C4-2B (cell line): ENCODE measurements around the gene LGI4.
A peak's percentile ranks its signal among the peaks of the same experiment; 100 is the strongest.

Source experiments
- H3K27ac ChIP-seq: fragments of 450-650 bp; 2 replicates; pipeline ENCODE4 v1.5.1; 2017
- CTCF ChIP-seq: fragments of 450-650 bp; conservative IDR thresholded peaks from 2 replicates; pipeline ENCODE4 v1.5.1; 2017; ENCODE audit warnings: mild to moderate bottlenecking
- ZFX ChIP-seq: fragments of 450-650 bp; IDR thresholded peaks from 2 replicates; pipeline ENCODE4 v1.6.1; 2017

Gene LGI4

GRCh38 chr19:35140207-35140961 is 5.5 kb upstream of the LGI4 start:
- no peak for TF ChIP-seq CTCF
- no peak for TF ChIP-seq ZFX
- H3K27ac ChIP-seq = no peak overlapping the region

DNA sequence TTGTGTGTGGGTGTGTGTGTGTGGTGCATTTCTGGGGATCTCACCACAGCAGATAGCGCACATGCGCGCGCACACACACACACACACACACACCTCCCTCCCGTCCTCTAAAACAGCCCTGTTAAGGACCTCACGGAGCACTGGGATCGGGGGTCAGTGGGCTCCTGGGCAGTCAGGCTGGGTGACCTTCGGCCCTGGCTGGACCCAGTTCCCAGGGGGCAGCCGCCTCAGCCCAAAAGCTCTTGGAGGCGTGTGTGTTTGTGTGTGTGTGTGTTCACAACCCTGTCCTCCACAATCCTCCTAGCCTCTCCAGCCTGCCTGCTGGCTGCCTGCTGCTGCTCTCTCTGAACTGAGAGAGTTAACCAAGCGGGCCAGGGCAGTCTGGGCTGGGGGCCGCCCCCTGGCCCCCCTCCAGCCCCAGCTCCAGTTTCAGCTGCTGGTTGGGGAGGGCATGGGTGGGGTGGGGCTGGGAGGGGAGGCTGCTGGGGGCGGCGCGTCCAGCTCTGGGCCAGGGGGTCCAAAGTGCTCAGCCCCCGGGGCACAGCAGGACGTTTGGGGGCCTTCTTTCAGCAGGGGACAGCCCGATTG is 3.5 kb upstream of the LGI4 start, which contains the start of gene FXYD1:
Gene FXYD1, plus strand, starts transcription at position 520 of the 588 bp plus-strand sequence. CDS start 1,256 bp downstream, outside the sequence.
- TF ChIP-seq ZFX (no peak), CTCF (no peak)
- no peak within 1 kb of the TSS for H3K27ac ChIP-seq

- TF ChIP-seq CTCF (no peak), ZFX (no peak)
- no peak overlapping the region for H3K27ac ChIP-seq
Observed at GRCh38 chr19:35136977-35137702, 2.3 kb upstream of the LGI4 start.

- TF ChIP-seq CTCF (no peak), ZFX (no peak)
- no peak overlapping the region for H3K27ac ChIP-seq
Observed at GRCh38 chr19:35136231-35136630, 1.4 kb upstream of the LGI4 start.

- TF ChIP-seq ZFX (no peak), CTCF (peak; percentile 94)
- no peak overlapping the region for H3K27ac ChIP-seq
Observed at GRCh38 chr19:35135389-35135909, 590 bp upstream of the LGI4 start.

GRCh38 chr19:35133826-35134225 is 1.0 kb downstream of the LGI4 start:
- H3K27ac ChIP-seq = no peak overlapping the region
- TF ChIP-seq ZFX (no peak), CTCF (no peak)

GRCh38 chr19:35132254-35132653 is 2.6 kb downstream of the LGI4 start:
- no peak overlapping the region for H3K27ac ChIP-seq
- TF ChIP-seq CTCF (no peak), ZFX (no peak)
